ENCODE measurements around the gene RAB36.

DNA sequence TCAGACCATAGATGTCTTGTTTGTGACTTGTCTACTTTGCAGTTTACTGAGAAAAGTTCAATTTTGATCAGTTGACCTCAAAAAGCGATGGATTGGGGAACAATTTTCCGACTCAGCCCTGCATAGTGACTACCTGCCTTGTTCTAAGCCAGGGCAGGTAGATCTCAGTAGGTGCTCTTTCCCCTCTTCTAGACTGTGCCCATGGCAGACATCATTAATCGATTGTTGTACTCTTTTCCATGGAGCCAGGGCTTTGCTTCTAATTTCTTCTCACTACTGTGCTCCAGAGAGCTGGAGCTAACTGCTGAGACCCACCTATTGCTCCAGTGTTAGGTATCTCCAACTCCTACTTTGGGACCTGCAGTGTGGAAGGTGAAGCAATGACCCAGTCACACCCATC is 9.9 kb downstream of the RAB36 start:
- TF ChIP-seq, protein P1, sequence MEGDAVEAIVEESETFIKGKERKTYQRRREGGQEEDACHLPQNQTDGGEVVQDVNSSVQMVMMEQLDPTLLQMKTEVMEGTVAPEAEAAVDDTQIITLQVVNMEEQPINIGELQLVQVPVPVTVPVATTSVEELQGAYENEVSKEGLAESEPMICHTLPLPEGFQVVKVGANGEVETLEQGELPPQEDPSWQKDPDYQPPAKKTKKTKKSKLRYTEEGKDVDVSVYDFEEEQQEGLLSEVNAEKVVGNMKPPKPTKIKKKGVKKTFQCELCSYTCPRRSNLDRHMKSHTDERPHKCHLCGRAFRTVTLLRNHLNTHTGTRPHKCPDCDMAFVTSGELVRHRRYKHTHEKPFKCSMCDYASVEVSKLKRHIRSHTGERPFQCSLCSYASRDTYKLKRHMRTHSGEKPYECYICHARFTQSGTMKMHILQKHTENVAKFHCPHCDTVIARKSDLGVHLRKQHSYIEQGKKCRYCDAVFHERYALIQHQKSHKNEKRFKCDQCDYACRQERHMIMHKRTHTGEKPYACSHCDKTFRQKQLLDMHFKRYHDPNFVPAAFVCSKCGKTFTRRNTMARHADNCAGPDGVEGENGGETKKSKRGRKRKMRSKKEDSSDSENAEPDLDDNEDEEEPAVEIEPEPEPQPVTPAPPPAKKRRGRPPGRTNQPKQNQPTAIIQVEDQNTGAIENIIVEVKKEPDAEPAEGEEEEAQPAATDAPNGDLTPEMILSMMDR (IDR thresholded peaks at IDR 0.05; ENCODE audit: low read depth, low read length, poor library complexity, severe bottlenecking) = no peak
- no peak for TF ChIP-seq EZH2phosphoT487 (IDR thresholded peaks at IDR 0.05; ENCODE audit: borderline replicate concordance, low read length)
